ENCODE results near the gene RSU1.

RSU1 gene

GRCh38 chr10:16848562-16849154 is 31.4 kb upstream of the RSU1 start:
- DNase-seq, result no peak
- TF ChIP-seq EZH2 (IDR thresholded peaks at IDR 0.05; ENCODE audit: borderline replicate concordance, low read depth, low read length, severe bottlenecking) (no peak), CTCF (IDR thresholded peaks at IDR 0.05; ENCODE audit: borderline replicate concordance, extremely low read depth, low read length, poor library complexity, severe bottlenecking) (no peak)

GRCh38 chr10:16847644-16848043 is 30.4 kb upstream of the RSU1 start:
- Histone ChIP-seq H3K36me3 (ENCODE audit: insufficient read depth, low read length) (no peaks in the 10 kb centered on the region), H2AFZ (ENCODE audit: low read depth, low read length) (no peak overlapping the region), H3K79me2 (ENCODE audit: insufficient read depth, low read length) (no peaks in the 10 kb centered on the region), H4K20me1 (ENCODE audit: insufficient read depth, low read length) (no peaks in the 10 kb centered on the region), H3K9me3 (ENCODE audit: insufficient read depth, low read length, severe bottlenecking) (no peaks in the 10 kb centered on the region), H3K27ac (ENCODE audit: low read length) (no peak overlapping the region), H3K27me3 (ENCODE audit: insufficient read depth, low read length, poor library complexity) (no peaks in the 10 kb centered on the region), H3K4me2 (ENCODE audit: insufficient read depth, low read length) (no peak overlapping the region), H3K4me3 (ENCODE audit: low read depth in 1 of 2, low read length in 2 of 2) (no peak overlapping the region), H3K9ac (ENCODE audit: low read depth, low read length) (no peak overlapping the region), H3K4me1 (ENCODE audit: insufficient read depth, low read length) (no peaks in the 10 kb centered on the region)
- ATAC-seq (ENCODE audit: insufficient read depth, low read depth) (no peak), DNase-seq (no peak)
- TF ChIP-seq EZH2 (IDR thresholded peaks at IDR 0.05; ENCODE audit: borderline replicate concordance, low read depth, low read length, severe bottlenecking) (no peak), CTCF (IDR thresholded peaks at IDR 0.05; ENCODE audit: borderline replicate concordance, extremely low read depth, low read length, poor library complexity, severe bottlenecking) (no peak)

More at GRCh38 chr10:16848562-16849154, 31.4 kb upstream of the RSU1 start:
- Histone ChIP-seq H3K79me2 (ENCODE audit: insufficient read depth, low read length) (no peaks in the 10 kb centered on the region), H2AFZ (ENCODE audit: low read depth, low read length) (no peak overlapping the region), H4K20me1 (ENCODE audit: insufficient read depth, low read length) (no peaks in the 10 kb centered on the region), H3K4me2 (ENCODE audit: insufficient read depth, low read length) (no peak overlapping the region), H3K4me3 (ENCODE audit: low read depth in 1 of 2, low read length in 2 of 2) (no peak overlapping the region), H3K27ac (ENCODE audit: low read length) (no peak overlapping the region), H3K36me3 (ENCODE audit: insufficient read depth, low read length) (no peaks in the 10 kb centered on the region), H3K27me3 (ENCODE audit: insufficient read depth, low read length, poor library complexity) (no peaks in the 10 kb centered on the region), H3K9ac (ENCODE audit: low read depth, low read length) (no peak overlapping the region), H3K9me3 (ENCODE audit: insufficient read depth, low read length, severe bottlenecking) (no peaks in the 10 kb centered on the region), H3K4me1 (ENCODE audit: insufficient read depth, low read length) (no peaks in the 10 kb centered on the region)
- ATAC-seq (ENCODE audit: insufficient read depth, low read depth), result no peak

- DNase-seq (no peak), ATAC-seq (ENCODE audit: insufficient read depth, low read depth) (no peak)
- H3K36me3 ChIP-seq (ENCODE audit: insufficient read depth, low read length), result no peaks in the 10 kb centered on the region
- no peaks in the 10 kb centered on the region for H3K79me2 ChIP-seq (ENCODE audit: insufficient read depth, low read length)
- H3K4me3 ChIP-seq (ENCODE audit: low read depth in 1 of 2, low read length in 2 of 2), result no peak overlapping the region
- no peak overlapping the region for H3K9ac ChIP-seq (ENCODE audit: low read depth, low read length)
- no peak for TF ChIP-seq CTCF (IDR thresholded peaks at IDR 0.05; ENCODE audit: borderline replicate concordance, extremely low read depth, low read length, poor library complexity, severe bottlenecking)
- no peak for TF ChIP-seq EZH2 (IDR thresholded peaks at IDR 0.05; ENCODE audit: borderline replicate concordance, low read depth, low read length, severe bottlenecking)
- H4K20me1 ChIP-seq (ENCODE audit: insufficient read depth, low read length), result no peaks in the 10 kb centered on the region
- H2AFZ ChIP-seq (ENCODE audit: low read depth, low read length), result no peak overlapping the region
- no peak overlapping the region for H3K4me2 ChIP-seq (ENCODE audit: insufficient read depth, low read length)
- no peaks in the 10 kb centered on the region for H3K9me3 ChIP-seq (ENCODE audit: insufficient read depth, low read length, severe bottlenecking)
- H3K27me3 ChIP-seq (ENCODE audit: insufficient read depth, low read length, poor library complexity), result no peaks in the 10 kb centered on the region
- no peak overlapping the region for H3K27ac ChIP-seq (ENCODE audit: low read length)
- no peaks in the 10 kb centered on the region for H3K4me1 ChIP-seq (ENCODE audit: insufficient read depth, low read length)
These were observed 28.0 kb upstream of the RSU1 start for GRCh38 chr10:16845248-16845647.
